ENCODE results near the gene SAE1.

GRCh38 chr19:47112997-47113849 lies 17.4 kb upstream of the SAE1 start, which contains the start of gene ZC3H4:
- TF ChIP-seq POLR2A (IDR thresholded peaks at IDR 0.05) (peak; percentile 69 to 74), CTCF (IDR thresholded peaks at IDR 0.05) (no peak), POLR2AphosphoS5 (IDR thresholded peaks at IDR 0.05) (peak; percentile 90 to 95 (median 93)), EP300 (IDR thresholded peaks at IDR 0.05) (peak in 1 of 4 donors; percentile 73)
